ENCODE measurements around the gene TRAIP.

- no peak for TF ChIP-seq ZBTB8A (tag by site-specific recombination; IDR thresholded peaks at IDR 0.05)
- TF ChIP-seq CTCF (tag by site-specific recombination; IDR thresholded peaks at IDR 0.05): no peak
- no peak for TF ChIP-seq ZNF211 (tag by site-specific recombination; IDR thresholded peaks at IDR 0.05; ENCODE audit: low read depth)
- TF ChIP-seq ZNF433 (tag by site-specific recombination; IDR thresholded peaks at IDR 0.05; ENCODE audit: low read depth): no peak
- no peak for TF ChIP-seq PRDM10 (tag by site-specific recombination; IDR thresholded peaks at IDR 0.05)
- TF ChIP-seq ZNF561 (tag by site-specific recombination; IDR thresholded peaks at IDR 0.05; ENCODE audit: borderline replicate concordance): no peak
- TF ChIP-seq ZNF394 (tag by site-specific recombination; IDR thresholded peaks at IDR 0.05; ENCODE audit: borderline replicate concordance): no peak
Measured at GRCh38 chr3:49845694-49846093, 10.7 kb downstream of the TRAIP start.
